Uterus (tissue), 4 donors: ENCODE data around the gene DCP1B. TPM values are rescaled to one million over a fixed set of nuclear protein-coding genes. Genes with fewer than 3 reads are reported as not detected.

Experiments
- DNase-seq, 2 donors: peaks; one replicate each; pipeline ENCODE4 v3.0.0-alpha.2; 2019 to 2020
- H3K27ac ChIP-seq, 2 donors: fragments of 200-600 bp; sonication (generic); 1 replicate in 1 of 2; 2 replicates in 1 of 2; pipeline ENCODE4 v1.5.1; 2016 to 2018
- H3K27me3 ChIP-seq, 2 donors: fragments of 200-600 bp; sonication (generic); one replicate each; pipeline ENCODE4 v1.5.1; 2018 to 2019; ENCODE audit warnings: control low read depth in 1 of 2
- H3K36me3 ChIP-seq, 2 donors: fragments of 200-600 bp; sonication (generic); one replicate each; pipeline ENCODE4 v1.5.1; 2019; ENCODE audit warnings: control low read depth in 1 of 2
- H3K4me1 ChIP-seq, 2 donors: fragments of 200-600 bp; sonication (generic); one replicate each; pipeline ENCODE4 v1.5.1; 2018 to 2019; ENCODE audit warnings: control low read depth in 1 of 2
- H3K4me3 ChIP-seq, 2 donors: fragments of 200-600 bp; sonication (generic); 1 replicate in 1 of 2; 2 replicates in 1 of 2; pipeline ENCODE4 v1.5.1; 2018 to 2019; ENCODE audit warnings: mild to moderate bottlenecking in 1 of 2
- H3K9me3 ChIP-seq, 2 donors: fragments of 200-600 bp; sonication (generic); one replicate each; pipeline ENCODE4 v1.5.1; 2019; ENCODE audit warnings: control low read depth in 1 of 2
- CTCF ChIP-seq, 4 experiments: fragments of 200-600 bp in 2 of 4; fragments of 450-650 bp in 2 of 4; sonication (generic) in 2 of 4; IDR thresholded peaks; one replicate each; pipeline ENCODE4 v1.5.1; 2016 to 2019; ENCODE audit warnings: antibody characterized with exemption in 4 of 4, mild to moderate bottlenecking in 2 of 4, moderate library complexity in 1 of 4
- POLR2A ChIP-seq, 2 donors: fragments of 450-650 bp; IDR thresholded peaks; one replicate each; pipeline ENCODE4 v1.6.1; 2016; ENCODE audit warnings: antibody characterized with exemption in 2 of 2, mild to moderate bottlenecking in 1 of 2, moderate library complexity in 1 of 2
- intact Hi-C: fragments of 100-400 bp; cut with DNase I; formaldehyde crosslinking; loops from one replicate; pipeline ENCODE4 v1.15.1; 2023; ENCODE audit warnings: low total_unique reads
- total RNA-seq, 4 donors: library from RNA; depleted of rRNA in 3 of 4; stranded (reverse); fragments of >200 nt in 3 of 4; gene quantifications; one replicate each; pipeline versions ENCODE4 v1.1.0 to v1.2.4, GENCODE V29; 2014 to 2023
- donor health status: DM: yes; HTN: yes; CAD: no.

DCP1B gene
- total RNA-seq, 4 donors from 2014 or later, result 13.6 to 34.4 (median 20.7) TPM

- DNase-seq, result peak; percentile 86 to 89
- intact Hi-C loops, result no loop called here
Measured at GRCh38 chr12:2018391-2018790, 14.1 kb upstream of the DCP1B start.

GRCh38 chr12:2017546-2018337 lies 13.5 kb upstream of the DCP1B start:
- H3K27ac ChIP-seq, result peak overlapping the region; percentile 84 to 97
- no peak overlapping the region for H3K4me3 ChIP-seq
- H3K36me3 ChIP-seq, result no peaks in the 10 kb centered on the region
- no peaks in the 10 kb centered on the region for H3K27me3 ChIP-seq
- peaks cover 6 to 10% of the 10 kb centered on the region in 2 donors for H3K4me1 ChIP-seq
- intact Hi-C loops, result no loop called here
- TF ChIP-seq POLR2A (IDR thresholded peaks at IDR 0.05) (no peak), CTCF (IDR thresholded peaks at IDR 0.05) (no peak)
- peak in 1 of 2 donors; percentile 44 for DNase-seq
- no peaks in the 10 kb centered on the region for H3K9me3 ChIP-seq

More at GRCh38 chr12:2018391-2018790, 14.1 kb upstream of the DCP1B start:
- H3K27ac ChIP-seq, result peak overlapping the region; percentile 84 to 97
- no peak for TF ChIP-seq POLR2A (IDR thresholded peaks at IDR 0.05)
- no peak for TF ChIP-seq CTCF (IDR thresholded peaks at IDR 0.05)
- no peak overlapping the region for H3K4me3 ChIP-seq
- no peaks in the 10 kb centered on the region for H3K36me3 ChIP-seq
- H3K27me3 ChIP-seq, result no peaks in the 10 kb centered on the region
- H3K4me1 ChIP-seq, result peaks cover 5 to 10% of the 10 kb centered on the region in 2 donors
- H3K9me3 ChIP-seq, result no peaks in the 10 kb centered on the region

- Histone ChIP-seq H3K9me3 (no peaks in the 10 kb centered on the region), H3K4me1 (peaks cover 8 to 10% of the 10 kb centered on the region in 2 donors), H3K36me3 (no peaks in the 10 kb centered on the region), H3K4me3 (no peak overlapping the region), H3K27me3 (no peaks in the 10 kb centered on the region), H3K27ac (peak overlapping the region; percentile 84 to 97)
- TF ChIP-seq CTCF (IDR thresholded peaks at IDR 0.05) (no peak), POLR2A (IDR thresholded peaks at IDR 0.05) (no peak)
- DNase-seq, result no peak
- intact Hi-C loops, result no loop called here
Measured at GRCh38 chr12:2016862-2017545, 12.7 kb upstream of the DCP1B start.

- peak overlapping the region; percentile 84 to 97 for H3K27ac ChIP-seq
- TF ChIP-seq CTCF (IDR thresholded peaks at IDR 0.05) (no peak), POLR2A (IDR thresholded peaks at IDR 0.05) (no peak)
- H3K4me1 ChIP-seq, result peaks cover 8 to 10% of the 10 kb centered on the region in 2 donors
- no peak for DNase-seq
- no peak overlapping the region for H3K4me3 ChIP-seq
- no peaks in the 10 kb centered on the region for H3K9me3 ChIP-seq
- intact Hi-C loops, result no loop called here
- H3K27me3 ChIP-seq, result no peaks in the 10 kb centered on the region
- no peaks in the 10 kb centered on the region for H3K36me3 ChIP-seq
Measured at GRCh38 chr12:2014231-2014630, 10.0 kb upstream of the DCP1B start.
